RWPE2 (cell line): Measurements from ENCODE around the gene PTPRCAP.

ENCODE experiments used
- ATAC-seq: fragments of 200-7000 bp; cut with Tn5 transposase; 3 replicates; pipeline ENCODE4 v1.9.1; 2021; ENCODE audit warnings: low read depth
- DNase-seq: peaks from one replicate; pipeline ENCODE4 v3.0.0-alpha.2; 2020; ENCODE audit warnings: low spot score
- H3K27ac ChIP-seq: fragments of 450-650 bp; 2 replicates; pipeline ENCODE4 v1.5.1; 2017; ENCODE audit warnings: mild to moderate bottlenecking; ENCODE audit not compliant: poor library complexity, severe bottlenecking
- H3K27me3 ChIP-seq: fragments of 250-450 bp; sonication (Bioruptor Pico); 2 replicates; pipeline ENCODE4 v1.5.1; 2021; ENCODE audit warnings: mild to moderate bottlenecking, moderate library complexity; ENCODE audit not compliant: insufficient read depth, poor library complexity, severe bottlenecking
- H3K36me3 ChIP-seq: fragments of 250-450 bp; sonication (Bioruptor Pico); 2 replicates; pipeline ENCODE4 v1.5.1; 2020; ENCODE audit warnings: low read depth, mild to moderate bottlenecking, moderate library complexity
- H3K4me1 ChIP-seq: fragments of 250-450 bp; sonication (Bioruptor Pico); 2 replicates; pipeline ENCODE4 v1.5.1; 2021; ENCODE audit warnings: mild to moderate bottlenecking, moderate library complexity; ENCODE audit not compliant: insufficient read depth, poor library complexity, severe bottlenecking
- H3K4me3 ChIP-seq: fragments of 250-450 bp; sonication (Bioruptor Pico); 2 replicates; pipeline ENCODE4 v1.5.1; 2021; ENCODE audit warnings: mild to moderate bottlenecking, moderate library complexity; ENCODE audit not compliant: severe bottlenecking
- H3K9me3 ChIP-seq: fragments of 250-450 bp; sonication (Bioruptor Pico); 2 replicates; pipeline ENCODE4 v1.5.1; 2021; ENCODE audit warnings: mild to moderate bottlenecking, moderate library complexity; ENCODE audit not compliant: severe bottlenecking
- TF ChIP-seq, protein P1 (sequence below): fragments of 450-650 bp; IDR thresholded peaks from one replicate; pipeline ENCODE4 v1.5.1; 2017; ENCODE audit warnings: mild to moderate bottlenecking, moderate library complexity; ENCODE audit not compliant: poor library complexity, severe bottlenecking

PTPRCAP gene

DNA sequence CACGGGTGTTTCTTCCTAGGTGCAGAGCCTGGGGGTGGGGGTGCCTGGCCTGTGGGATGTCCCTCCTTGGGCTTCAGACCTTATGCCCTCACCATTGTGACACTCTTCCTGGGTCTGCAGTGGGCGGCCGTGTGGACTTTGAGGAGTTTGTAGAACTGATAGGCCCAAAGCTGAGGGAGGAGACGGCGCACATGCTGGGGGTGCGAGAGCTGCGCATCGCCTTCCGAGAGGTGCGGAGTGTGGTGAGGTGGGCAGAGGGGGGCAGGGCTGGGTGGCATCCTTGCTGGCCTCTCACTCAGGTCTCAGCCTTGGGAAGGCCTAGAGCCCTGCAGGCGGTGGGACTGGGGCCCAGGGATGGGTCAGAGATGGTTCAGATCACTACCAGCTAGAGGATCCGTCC is 20.0 kb upstream of the PTPRCAP start:
- ATAC-seq (no peak), DNase-seq (no peak)

DNA sequence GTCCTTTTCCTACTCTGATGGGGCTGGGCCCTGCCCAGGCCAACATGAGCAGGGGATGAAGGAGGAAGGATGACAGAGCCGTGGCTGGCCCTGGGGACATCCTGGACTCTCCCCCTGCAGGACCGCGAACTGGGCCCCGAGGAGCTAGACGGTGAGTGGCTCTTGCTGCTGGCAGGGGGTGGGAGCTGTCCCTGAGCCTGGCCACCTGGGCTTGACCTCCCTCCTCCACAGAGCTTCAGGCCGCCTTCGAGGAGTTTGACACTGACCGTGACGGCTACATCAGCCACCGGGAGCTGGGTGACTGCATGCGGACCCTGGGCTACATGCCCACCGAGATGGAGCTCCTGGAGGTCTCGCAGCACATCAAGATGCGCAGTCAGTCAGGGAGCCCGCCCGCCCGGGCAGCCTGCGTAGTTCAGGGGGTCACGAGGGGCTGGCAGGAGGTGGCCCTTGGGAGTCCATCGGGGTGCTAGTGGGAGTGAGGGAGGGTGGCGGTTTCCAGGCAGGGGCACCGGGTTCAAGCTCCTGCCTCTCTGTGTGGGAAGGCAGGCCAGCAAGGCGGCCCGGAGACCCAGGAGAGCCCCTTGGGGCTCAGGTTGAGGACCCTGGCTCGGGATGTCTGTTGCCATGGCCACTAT is 18.7 kb upstream of the PTPRCAP start:
- Histone ChIP-seq H3K9me3 (no peaks in the 10 kb centered on the region), H3K4me1 (no peaks in the 10 kb centered on the region), H3K27ac (no peak overlapping the region), H3K27me3 (no peaks in the 10 kb centered on the region), H3K36me3 (no peaks in the 10 kb centered on the region), H3K4me3 (no peak overlapping the region)
- DNase-seq, result peak; percentile 58
- TF ChIP-seq, protein P1, sequence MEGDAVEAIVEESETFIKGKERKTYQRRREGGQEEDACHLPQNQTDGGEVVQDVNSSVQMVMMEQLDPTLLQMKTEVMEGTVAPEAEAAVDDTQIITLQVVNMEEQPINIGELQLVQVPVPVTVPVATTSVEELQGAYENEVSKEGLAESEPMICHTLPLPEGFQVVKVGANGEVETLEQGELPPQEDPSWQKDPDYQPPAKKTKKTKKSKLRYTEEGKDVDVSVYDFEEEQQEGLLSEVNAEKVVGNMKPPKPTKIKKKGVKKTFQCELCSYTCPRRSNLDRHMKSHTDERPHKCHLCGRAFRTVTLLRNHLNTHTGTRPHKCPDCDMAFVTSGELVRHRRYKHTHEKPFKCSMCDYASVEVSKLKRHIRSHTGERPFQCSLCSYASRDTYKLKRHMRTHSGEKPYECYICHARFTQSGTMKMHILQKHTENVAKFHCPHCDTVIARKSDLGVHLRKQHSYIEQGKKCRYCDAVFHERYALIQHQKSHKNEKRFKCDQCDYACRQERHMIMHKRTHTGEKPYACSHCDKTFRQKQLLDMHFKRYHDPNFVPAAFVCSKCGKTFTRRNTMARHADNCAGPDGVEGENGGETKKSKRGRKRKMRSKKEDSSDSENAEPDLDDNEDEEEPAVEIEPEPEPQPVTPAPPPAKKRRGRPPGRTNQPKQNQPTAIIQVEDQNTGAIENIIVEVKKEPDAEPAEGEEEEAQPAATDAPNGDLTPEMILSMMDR, result no peak
- no peak for ATAC-seq

More for the DNA sequence above, 20.0 kb upstream of the PTPRCAP start:
- no peaks in the 10 kb centered on the region for H3K36me3 ChIP-seq
- no peak overlapping the region for H3K4me3 ChIP-seq
- H3K27me3 ChIP-seq, result no peaks in the 10 kb centered on the region
- TF ChIP-seq, protein P1, result no peak
- no peak overlapping the region for H3K27ac ChIP-seq
- no peaks in the 10 kb centered on the region for H3K9me3 ChIP-seq
- H3K4me1 ChIP-seq, result no peaks in the 10 kb centered on the region

DNA sequence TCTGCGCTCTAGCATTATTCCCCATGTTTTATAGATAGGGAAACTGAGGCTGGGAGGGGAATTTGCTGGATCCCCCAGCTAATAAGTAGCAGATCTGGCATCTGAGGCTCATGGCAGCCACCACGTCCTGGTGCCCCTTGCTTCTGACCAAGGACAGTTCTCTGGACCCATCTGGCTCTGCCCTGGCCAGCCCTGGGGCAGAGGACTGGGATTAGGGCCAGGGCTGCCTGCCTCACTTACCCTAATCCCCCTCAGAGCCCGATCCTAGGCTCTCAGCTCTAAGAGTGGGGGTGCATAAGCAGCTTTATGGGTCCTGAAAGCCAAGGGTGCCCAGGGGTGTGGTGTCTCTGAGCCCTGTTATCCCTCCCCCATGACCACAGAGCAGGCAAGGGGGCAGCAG is 17.6 kb upstream of the PTPRCAP start, which contains the start of gene CABP4:
CABP4 (plus strand) TSS at position 301 of the 400 bp plus-strand sequence; CDS start at position 371, 70 bp downstream.
- Histone ChIP-seq H3K27me3 (no peaks in the 10 kb centered on the region), H3K4me3 (no peak within 1 kb of the TSS), H3K9me3 (no peaks in the 10 kb centered on the region), H3K4me1 (no peaks in the 10 kb centered on the region), H3K36me3 (no peaks in the 10 kb centered on the region), H3K27ac (no peak within 1 kb of the TSS)
- DNase-seq (no peak), ATAC-seq (no peak)
- TF ChIP-seq, protein P1, result no peak

DNA sequence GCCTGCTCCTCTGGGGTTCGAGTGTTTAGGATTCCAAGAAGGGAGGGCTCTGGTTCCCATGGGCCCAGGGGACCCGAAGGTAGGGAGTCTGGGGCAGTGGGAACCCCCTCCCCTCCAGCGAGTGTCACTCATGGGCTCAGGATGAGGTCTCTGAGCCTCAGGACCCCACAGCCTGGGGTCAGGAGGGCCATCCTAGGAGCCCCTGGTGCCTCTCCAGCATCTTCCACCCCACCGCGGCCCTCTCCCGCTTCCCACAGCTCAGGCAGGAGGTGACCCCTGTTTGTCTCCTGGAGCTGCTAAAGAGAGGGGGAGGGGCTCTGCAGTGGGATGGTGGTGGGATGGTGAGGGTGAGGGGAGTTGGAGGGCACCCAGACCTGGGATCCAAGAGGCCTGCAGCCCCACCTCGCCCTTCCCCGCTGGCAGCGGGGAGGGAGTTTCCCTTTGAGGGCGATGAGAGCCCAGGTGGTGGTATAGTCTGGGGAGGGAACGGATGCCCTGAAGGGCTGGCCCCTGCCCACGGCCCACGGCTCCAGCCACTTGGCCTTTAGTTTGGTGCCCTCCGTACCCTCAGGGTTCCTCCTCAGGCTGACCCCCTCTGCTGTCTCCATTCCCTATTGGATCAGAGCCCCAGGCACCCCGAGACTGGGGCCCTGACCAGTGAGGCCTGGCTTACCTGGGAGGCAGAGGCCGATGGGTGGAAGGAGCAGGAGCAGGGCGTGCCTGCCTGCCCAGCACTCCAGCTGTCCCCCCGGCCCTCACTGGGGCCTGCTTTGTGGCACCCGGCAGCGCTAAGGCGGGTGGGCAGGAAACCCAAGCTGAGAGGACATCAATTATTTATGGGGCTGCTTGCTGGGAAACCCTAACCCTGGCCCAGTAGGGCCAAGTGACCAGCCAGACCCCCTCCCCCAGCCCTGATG is 16.6 kb upstream of the PTPRCAP start:
- H3K4me3 ChIP-seq, result no peak overlapping the region
- no peak for ATAC-seq
- no peak for DNase-seq
- H3K36me3 ChIP-seq, result no peaks in the 10 kb centered on the region
- no peaks in the 10 kb centered on the region for H3K4me1 ChIP-seq
- no peaks in the 10 kb centered on the region for H3K9me3 ChIP-seq
- TF ChIP-seq, protein P1, result no peak
- H3K27me3 ChIP-seq, result no peaks in the 10 kb centered on the region
- no peak overlapping the region for H3K27ac ChIP-seq
